HG03558 (cell line): ENCODE measurements around the gene LAMB4.

ENCODE experiments used
- ATAC-seq: cut with Tn5 transposase; IDR thresholded peaks from one replicate; pipeline ENCODE4 v1.9.1; 2021; ENCODE audit warnings: moderate number of reproducible peaks; ENCODE audit not compliant: unreplicated experiment; ENCODE audit errors: extremely low read depth

LAMB4 gene

GRCh38 chr7:108130261-108130660 lies at the start of gene LAMB4:
TSS of gene LAMB4 (minus strand) at chr7:108130361. CDS start at chr7:108123164, 7,197 bp downstream.
- ATAC-seq: no peak

GRCh38 chr7:108178398-108178797 lies 48.2 kb upstream of the LAMB4 start:
- no peak for ATAC-seq

GRCh38 chr7:108171164-108171563 lies 41.0 kb upstream of the LAMB4 start:
- no peak for ATAC-seq

- ATAC-seq: no peak
Measured at GRCh38 chr7:108170251-108170650, 40.1 kb upstream of the LAMB4 start.

- ATAC-seq: no peak
Measured at GRCh38 chr7:108167460-108167859, 37.3 kb upstream of the LAMB4 start.

- no peak for ATAC-seq
Measured at GRCh38 chr7:108166687-108167086, 36.5 kb upstream of the LAMB4 start.

GRCh38 chr7:108165723-108166122 lies 35.6 kb upstream of the LAMB4 start:
- no peak for ATAC-seq

GRCh38 chr7:108164946-108165345 lies 34.8 kb upstream of the LAMB4 start:
- no peak for ATAC-seq

GRCh38 chr7:108164342-108164741 lies 34.2 kb upstream of the LAMB4 start:
- ATAC-seq: no peak

- ATAC-seq: no peak
Measured at GRCh38 chr7:108158776-108159175, 28.6 kb upstream of the LAMB4 start.

- ATAC-seq: no peak
Measured at GRCh38 chr7:108157606-108158335, 27.6 kb upstream of the LAMB4 start.

- no peak for ATAC-seq
Measured at GRCh38 chr7:108156897-108157605, 26.9 kb upstream of the LAMB4 start.

- ATAC-seq: no peak
Measured at GRCh38 chr7:108152198-108152597, 22.0 kb upstream of the LAMB4 start.

GRCh38 chr7:108149908-108150307 lies 19.7 kb upstream of the LAMB4 start:
- no peak for ATAC-seq

GRCh38 chr7:108149119-108149518 lies 19.0 kb upstream of the LAMB4 start:
- ATAC-seq: no peak

- no peak for ATAC-seq
Measured at GRCh38 chr7:108147031-108147563, 16.9 kb upstream of the LAMB4 start.

- ATAC-seq: no peak
Measured at GRCh38 chr7:108146070-108146842, 16.1 kb upstream of the LAMB4 start.

GRCh38 chr7:108145401-108145800 lies 15.2 kb upstream of the LAMB4 start:
- ATAC-seq: no peak

- ATAC-seq: no peak
Measured at GRCh38 chr7:108144931-108145330, 14.8 kb upstream of the LAMB4 start.

- no peak for ATAC-seq
Measured at GRCh38 chr7:108143658-108144420, 13.7 kb upstream of the LAMB4 start.
